Measurements from ENCODE around the gene PDIA2.

DNA sequence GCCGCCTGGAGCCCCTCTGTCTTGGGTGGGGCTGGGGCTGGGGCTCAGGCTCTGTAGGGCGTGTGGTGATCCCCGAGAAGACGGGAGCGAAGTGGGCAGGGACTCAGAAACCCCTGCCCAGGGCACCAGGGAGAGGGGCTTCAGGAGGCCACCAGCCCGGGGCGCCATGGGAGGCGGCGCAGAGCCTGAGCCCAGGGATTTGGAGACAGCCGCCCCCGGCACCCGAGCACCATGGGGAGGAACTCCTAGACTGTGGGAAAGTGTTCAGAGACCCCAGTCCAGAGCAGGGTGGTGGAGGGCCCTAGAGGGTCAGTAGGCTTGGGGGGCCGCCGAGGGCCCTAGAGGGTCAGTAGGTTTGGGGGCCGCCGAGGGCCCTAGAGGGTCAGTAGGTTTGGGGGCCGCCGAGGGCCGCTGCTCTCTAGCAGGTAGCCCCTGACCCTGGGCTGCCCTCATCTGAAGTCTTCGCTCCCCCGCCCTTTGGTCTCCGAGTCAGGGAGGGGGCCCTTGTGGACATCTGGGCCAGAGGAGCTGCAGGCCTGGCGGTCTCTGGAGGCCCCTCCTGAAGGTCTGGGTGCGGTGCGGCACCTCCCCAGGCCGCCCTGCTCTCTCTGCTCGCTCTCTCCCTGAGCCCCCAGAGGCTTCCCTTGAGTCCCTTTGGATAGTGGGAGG, 1.8 kb upstream of the PDIA2 start:
- TF ChIP-seq POLR2AphosphoS5 (IDR thresholded peaks at IDR 0.05): no peak
- TF ChIP-seq, protein P1, sequence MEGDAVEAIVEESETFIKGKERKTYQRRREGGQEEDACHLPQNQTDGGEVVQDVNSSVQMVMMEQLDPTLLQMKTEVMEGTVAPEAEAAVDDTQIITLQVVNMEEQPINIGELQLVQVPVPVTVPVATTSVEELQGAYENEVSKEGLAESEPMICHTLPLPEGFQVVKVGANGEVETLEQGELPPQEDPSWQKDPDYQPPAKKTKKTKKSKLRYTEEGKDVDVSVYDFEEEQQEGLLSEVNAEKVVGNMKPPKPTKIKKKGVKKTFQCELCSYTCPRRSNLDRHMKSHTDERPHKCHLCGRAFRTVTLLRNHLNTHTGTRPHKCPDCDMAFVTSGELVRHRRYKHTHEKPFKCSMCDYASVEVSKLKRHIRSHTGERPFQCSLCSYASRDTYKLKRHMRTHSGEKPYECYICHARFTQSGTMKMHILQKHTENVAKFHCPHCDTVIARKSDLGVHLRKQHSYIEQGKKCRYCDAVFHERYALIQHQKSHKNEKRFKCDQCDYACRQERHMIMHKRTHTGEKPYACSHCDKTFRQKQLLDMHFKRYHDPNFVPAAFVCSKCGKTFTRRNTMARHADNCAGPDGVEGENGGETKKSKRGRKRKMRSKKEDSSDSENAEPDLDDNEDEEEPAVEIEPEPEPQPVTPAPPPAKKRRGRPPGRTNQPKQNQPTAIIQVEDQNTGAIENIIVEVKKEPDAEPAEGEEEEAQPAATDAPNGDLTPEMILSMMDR (IDR thresholded peaks at IDR 0.05): no peak
